ENCODE results near the gene TBCD.
A peak's percentile ranks its signal among the peaks of the same experiment; 100 is the strongest.

TBCD gene

DNA sequence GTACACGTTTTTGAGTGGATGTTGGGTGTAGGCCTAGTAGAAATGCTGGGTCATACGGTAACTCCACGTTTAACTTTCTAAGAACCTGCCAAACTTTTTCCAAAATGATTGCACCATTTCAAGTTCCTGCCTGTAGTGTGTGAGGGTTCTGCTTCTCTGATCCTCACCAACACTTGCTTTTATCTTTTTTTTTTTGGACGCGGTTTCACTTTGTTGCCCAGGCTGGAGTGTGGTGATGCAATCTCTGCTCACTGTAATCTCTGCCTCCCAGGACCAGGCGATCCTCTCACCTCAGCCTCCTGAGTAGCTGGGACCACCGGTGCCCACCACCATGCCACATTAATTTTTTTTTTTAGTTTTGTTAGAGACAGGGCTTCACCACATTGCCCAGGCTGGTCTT, 64.5 kb downstream of the TBCD start:
- intact Hi-C loops (cut with DNase I): no loop called here

DNA sequence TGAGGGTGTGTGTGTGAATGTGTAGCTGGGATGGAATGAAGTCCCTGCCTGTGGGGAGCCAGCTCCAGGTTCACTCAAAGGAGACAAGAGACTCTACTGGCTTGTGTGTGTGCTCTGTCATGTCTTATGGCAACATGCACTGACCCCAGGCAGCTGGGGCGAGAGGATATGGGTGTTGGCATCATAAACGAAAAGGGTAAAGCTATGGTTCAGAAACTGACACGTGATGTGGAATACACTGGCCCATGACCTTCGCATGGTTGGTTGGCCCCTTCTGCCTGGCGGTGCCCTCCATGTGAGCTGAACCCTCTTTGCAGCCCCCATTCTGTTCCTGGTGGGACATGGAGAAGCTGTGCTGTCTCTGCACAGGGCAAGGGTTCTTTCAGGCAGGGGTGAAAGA, 66.1 kb downstream of the TBCD start:
- intact Hi-C loops (cut with DNase I): no loop called here
- no peak for DNase-seq

More for the DNA sequence above, 64.5 kb downstream of the TBCD start:
- DNase-seq: no peak

DNA sequence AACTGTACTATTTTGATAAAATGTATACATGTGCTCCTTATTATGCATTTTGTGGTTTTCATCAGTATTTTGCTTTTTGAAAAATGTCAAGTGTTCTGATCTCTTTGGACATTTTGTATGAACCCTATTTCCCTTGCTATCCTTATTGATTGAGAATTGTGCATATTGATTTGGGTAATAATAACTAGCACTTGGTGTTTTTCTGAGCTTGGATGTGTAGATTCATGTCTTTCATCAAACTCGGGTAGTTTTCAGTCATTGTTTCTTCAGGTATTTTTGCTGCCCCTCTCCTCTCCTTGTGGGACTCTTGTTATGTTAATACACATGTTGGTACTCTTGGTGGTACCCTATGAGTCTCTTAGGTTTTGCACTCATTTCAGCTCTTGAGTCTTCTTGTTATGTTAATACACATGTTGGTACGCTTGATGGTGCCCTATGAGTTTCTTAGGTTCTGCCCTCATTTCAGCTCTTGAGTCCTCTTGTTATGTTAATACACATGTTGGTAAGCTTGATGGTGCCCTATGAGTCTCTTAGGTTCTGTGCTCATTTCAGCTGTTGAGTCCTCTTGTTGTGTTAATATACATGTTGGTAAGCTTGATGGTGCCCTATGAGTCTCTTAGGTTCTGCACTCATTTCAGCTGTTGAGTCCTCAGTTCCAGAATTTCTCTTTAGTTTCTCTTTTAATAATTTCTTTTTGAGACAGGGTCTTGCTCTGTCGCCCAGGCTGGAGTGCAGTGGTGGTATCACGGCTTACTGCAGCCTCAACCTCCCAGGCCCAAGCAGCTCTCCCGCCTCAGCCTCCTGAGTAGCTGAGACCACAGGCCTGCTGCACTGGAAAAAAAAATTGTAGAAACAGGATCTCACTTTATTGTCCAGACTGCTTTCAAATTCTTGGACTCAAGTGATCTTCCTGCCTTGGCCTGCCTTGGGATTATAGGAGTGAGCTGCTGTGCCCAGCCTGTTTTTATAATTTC, 68.7 kb downstream of the TBCD start:
- no peak for DNase-seq
- intact Hi-C loops (cut with DNase I): no loop called here

DNA sequence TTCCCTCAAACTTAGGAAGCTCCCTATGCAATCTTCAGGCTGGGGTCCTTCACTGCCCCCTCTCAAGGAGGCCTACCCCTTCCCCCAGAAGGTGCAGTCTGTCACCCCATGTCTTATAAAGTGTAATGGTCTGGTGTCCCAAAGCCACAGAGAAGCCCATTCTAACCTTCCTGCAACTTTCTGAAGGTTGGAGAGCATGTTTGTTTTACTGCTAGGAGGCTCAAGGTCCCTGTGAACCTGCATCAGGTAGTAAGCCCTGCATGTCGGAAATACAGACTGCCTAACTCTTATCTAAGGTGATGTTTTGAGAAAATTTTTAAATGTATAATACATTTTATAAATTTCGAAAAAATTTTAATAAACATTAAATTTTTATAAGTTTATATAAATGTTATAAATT, 69.7 kb downstream of the TBCD start:
- no peak for DNase-seq
- intact Hi-C loops (cut with DNase I): no loop called here

DNA sequence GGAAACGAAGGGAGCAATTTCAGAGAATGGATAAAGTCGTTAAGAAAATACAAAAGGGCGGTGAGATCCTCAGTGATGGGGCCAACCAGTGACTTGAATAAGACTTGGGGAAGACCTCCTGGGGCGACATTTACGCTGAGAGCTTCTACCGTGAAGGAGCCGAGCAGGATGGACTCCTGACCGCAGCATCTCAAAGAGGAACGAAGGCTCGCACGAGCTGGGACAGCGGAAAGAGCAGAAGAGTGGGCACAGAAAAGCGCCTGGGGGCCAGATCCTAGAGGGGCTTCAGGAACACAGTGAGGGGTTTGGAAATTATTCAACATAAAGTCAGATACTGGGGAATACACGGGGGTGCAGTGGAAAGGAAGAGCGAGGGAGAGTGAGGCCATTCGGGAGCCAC, 70.4 kb downstream of the TBCD start:
- intact Hi-C loops (cut with DNase I): no loop called here
- no peak for DNase-seq

DNA sequence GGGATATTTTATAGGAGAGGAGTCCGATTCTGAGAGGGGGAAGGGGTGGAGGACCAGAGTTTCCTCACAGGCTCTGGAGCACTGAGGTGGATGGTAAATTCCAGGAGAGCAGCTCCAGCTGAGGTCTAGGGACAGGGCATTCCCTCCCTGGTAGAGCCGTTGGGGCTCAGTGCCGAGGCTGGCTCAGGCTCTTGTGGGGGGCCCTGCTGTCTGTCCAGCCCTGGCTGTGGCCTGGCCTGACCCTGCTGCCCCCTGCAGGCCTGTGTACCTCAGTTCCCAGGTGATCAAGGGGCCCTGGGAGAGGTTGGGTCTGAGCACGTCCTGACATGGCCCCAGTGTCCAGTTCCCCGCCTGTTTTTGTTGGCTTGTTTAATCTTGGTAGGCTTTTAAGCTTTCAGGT, 71.1 kb downstream of the TBCD start:
- intact Hi-C loops (cut with DNase I): no loop called here
- DNase-seq: no peak

DNA sequence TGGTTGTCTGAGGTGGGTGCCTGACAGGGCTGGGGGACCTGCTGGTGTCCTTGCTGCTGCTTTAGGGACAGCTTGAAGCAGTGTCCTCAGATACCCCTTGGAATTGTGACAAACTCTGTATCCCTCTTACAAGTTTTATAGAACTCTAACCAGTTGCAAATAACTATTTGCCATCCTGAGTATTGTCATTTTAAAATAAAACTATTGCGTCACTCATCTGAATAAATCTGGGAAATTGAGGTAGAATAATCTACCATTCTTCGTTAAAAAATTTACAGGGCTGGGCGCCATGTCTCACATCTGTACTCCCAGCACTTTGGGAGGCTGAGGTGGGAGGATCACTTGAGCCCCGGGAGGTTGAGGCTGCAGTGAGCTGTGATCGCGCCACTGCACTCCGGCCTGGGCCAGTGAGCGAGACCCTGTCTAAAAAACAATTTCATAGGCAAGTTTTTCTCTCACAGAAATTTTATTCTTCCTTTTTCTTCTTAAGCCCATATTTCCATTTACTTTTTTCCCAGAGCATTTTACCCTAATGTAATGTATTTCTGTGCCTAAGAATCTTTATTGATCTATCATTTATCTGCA, 73.8 kb downstream of the TBCD start:
- DNase-seq: no peak
- intact Hi-C loops (cut with DNase I): no loop called here

DNA sequence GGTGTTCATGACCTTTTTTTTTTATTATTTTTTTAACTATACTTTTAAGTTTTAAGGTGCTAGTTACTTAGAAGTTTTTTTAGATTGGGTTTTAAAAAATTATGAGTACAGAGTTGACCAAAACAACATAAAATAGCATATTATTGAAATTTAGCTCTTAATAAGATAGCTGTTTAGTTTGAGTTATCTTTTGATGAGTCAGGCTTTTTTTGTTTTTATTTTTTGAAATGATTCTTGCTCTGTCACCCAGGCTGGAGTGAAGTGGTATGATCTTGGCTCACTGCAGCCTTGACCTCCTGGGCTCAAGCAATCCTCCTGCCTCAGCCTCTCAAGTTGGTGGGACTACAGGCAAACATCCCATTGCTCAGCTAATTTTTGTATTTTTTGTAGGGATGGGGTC, 74.3 kb downstream of the TBCD start:
- DNase-seq: no peak

DNA sequence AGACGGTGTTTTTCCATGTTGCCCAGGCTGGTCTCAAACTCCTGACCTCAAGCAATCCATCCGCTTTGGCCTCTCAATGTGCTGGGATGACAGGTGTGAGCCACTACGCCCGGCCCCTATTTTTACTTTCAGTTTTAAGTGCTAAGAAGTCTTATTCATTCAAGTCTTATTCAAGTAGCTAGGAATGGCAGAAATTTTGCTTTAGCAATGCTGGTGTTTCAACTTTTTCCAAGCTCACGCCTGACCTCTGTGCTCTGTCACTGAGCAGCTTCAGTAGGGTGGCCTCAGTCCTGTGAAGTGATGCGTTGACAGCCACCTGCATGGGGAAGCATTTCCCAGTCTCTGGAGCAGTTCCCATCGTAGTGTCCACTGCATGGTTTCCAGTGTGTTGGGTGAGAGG, 75.1 kb downstream of the TBCD start:
- intact Hi-C loops (cut with DNase I): no loop called here
- no peak for DNase-seq

More for the DNA sequence above, 74.3 kb downstream of the TBCD start:
- intact Hi-C loops (cut with DNase I): no loop called here

DNA sequence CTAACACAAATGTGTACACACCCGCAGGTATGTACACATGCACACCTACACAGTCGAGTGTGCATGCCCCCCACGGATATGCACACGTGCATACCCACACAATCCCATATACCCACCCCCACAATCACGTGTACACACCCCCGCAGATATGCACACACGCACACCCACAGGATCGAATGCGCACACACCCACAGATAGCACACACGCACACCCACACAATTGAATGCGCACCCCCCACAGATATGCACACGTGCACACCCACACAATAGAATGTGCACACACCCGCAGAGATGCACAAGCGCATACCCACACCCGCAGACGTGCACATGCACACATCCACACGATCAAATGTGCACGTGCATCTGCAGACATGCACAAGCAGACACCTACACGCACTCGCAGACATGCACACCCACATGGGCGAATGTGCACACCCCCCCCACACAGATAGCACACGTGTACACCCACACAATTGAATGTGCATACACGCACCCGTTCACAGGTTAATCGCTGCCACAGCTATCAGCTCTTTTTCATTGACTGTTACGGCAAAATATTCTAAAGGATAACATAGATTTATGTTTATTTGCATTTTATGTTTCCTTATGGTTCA, 77.1 kb downstream of the TBCD start:
- intact Hi-C loops (cut with DNase I): no loop called here
- DNase-seq: no peak

DNA sequence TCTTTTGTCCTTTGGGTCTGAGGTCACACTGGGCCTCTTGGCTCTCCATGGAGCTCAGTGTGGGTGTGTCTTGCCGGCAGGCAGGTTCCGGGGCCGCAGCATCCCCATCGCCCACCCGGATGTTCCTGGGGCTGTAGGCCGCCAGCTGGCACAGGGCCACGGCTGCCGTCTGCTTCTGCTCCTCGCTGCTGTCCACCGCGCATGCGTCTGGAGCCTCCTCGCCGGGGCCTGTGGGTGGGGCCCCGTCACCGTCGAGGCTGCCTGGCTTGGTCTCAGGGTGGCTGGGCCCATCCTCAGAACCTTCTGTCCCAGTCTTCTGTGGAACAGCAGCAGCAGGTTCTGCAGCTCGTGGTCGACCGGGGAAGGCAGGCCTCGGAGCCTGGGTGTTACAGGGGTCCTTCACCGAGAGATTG, 78.4 kb downstream of the TBCD start:
- peak in 25 of 42 donors; percentile 17 to 65 (median 36) for DNase-seq
- intact Hi-C loops (cut with DNase I): no loop called here

DNA sequence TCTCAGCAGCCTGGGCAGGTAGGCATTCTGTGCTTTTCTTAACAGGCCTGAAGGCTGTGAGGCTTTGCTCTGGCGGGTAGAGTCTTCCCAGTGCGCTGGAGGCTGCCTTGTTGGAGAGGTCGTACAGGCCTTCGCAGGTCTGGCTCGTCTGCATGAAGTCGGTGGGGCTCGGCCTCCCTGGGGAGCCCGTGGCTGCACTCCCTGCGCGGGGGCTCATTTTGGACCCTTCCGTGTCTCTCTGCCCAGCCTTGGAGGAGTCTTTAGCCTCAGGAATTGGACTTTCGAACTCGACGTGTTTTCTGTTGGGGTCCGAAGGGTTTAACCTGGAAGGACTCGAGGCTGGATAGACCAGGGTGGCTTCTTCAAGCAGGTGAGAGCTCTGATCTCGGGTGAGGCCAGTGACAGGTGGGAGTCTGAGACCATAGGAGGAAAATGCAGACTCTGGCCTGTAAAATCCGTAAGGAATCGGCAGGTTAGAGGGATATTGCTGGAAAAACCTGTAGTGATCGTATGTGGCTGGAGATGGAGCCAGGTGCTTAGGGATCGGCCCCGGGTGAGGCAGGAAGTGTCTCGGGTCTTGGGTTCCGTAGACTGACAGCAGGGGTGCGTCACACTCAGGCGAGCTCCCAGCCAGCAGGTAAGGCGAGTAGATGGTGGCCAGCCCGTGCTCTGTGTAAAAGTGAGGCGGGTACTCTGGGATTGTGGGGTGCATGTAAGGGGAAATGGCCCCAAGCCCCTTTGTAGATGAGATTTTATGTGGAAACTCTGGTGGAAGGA, 79.4 kb downstream of the TBCD start:
- no peak for DNase-seq
- intact Hi-C loops (cut with DNase I): no loop called here

DNA sequence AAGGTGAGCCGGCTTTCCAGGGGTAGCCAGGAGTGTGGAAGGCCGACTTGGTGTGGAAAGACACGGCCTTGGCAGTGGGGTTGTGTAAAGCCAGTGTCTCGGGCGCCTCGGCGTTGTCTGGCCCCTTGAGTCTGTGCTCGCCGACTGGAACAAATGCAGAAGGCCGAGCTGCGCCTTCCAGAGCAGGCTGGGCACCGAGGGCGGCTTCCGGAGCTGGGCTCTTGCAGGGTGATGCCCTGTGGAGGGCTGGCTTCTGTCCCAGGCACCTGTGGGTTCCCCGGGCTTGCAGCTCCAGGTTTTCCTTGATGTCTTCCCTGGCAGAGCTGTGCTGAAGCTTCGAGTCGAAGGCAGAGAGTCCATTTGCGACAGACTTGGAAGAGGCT, 79.9 kb downstream of the TBCD start:
- intact Hi-C loops (cut with DNase I): no loop called here
- no peak for DNase-seq

DNA sequence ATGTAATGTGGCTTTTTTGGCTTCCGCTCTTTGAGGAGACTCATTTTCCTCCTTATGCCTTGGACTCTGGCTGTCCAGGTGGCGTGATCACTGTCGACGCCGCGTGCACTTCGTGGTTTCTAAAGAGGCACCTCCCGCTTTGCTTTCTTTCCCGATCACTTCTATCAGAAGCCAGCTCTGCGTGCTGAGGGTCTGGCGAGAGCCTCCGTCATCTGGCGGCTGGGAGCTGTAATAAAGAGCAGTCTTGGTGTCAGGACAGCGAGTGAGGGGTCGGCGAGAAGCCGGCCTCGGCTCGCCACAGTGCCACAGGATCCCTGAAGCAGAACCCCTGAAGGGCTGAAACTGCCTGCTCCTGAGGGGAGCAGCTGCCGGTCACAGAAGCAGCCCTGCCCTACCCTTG, 80.5 kb downstream of the TBCD start:
- intact Hi-C loops (cut with DNase I): no loop called here

DNA sequence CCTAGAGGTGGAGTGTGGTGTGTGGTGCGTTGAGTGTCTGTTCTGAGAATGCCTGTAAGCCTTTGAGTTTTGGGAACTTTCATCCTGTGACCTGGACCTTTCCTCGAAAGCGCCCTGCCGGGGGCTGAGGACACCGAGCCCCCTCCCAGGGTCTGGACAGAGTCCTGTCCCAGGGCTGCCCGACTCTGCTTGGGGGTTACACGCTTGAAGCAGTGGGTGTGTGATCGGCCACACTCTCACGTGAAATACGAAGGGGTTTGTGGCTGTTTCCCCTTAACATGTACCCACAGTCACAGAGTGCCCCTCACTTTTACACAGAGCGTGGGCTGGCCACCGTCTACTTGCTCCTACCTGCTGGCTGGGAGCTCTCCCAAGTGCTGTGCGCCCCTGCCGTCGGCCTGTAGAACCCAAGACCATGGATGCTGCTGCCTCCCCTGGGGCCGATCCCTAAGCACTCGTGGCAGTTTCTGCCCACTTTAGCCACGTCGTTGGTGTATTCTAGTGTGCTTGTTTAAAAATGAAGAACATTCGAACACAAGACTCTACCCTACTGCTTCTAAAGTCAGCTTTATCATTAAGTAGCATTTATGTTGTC, 81.1 kb downstream of the TBCD start:
- no peak for DNase-seq
- intact Hi-C loops (cut with DNase I): no loop called here

More for the DNA sequence above, 80.5 kb downstream of the TBCD start:
- DNase-seq: no peak

DNA sequence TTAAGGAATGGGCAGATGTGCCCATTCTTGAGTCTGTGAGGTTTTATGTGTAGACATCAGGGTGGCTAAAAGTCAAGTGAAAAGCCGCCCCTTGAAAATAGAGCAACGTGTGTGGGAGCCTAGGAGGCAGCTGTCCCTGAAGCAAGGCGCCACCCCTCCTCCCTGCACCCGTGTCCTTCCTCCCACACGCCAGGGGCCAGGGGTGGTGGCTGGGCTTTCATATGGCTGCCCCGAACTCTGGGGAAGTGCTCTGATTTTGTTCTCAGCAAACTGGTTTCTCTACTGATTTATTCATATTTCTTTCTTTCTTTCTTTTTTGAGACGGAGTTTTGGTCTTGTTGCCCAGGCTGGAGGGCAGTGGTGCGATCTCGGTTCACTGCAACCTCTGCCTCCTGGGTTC, 83.3 kb downstream of the TBCD start:
- intact Hi-C loops (cut with DNase I): no loop called here
- DNase-seq: no peak

DNA sequence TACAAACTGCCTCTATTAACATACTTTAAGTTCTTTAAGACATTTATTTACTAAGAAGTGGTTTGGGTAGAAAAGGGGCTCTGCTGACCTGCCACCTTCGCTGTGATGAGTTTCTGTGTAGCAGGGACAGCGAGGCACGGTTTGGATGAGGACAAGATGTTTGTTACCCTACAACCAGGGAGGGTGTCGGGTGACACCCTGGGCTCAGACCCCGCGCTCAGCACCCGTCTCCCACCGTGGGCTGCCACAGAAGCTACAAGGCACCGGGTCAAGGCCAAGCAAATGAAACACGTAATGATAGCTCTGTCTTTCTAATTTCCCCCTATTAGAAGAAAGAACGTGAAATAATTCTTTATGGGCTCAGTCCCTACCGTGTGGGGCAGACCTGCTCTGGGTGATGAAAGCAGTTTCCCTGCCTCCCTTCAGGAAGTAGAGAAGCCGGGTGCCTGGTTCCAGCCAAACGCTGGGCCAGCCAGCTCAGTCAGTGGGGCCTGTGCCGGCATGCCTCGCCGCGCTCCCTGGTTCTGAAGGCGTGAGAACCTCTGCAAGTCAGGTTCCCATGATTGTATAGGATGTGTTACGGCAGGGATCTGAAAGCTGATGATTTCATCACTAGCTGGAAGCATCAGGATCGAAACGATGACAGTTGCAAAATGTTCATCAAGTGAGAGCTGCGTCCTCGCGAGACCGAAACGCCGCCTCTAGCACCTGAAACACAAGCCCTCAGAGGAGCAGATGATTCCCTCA, 84.1 kb downstream of the TBCD start:
- intact Hi-C loops (cut with DNase I): no loop called here
- no peak for DNase-seq

DNA sequence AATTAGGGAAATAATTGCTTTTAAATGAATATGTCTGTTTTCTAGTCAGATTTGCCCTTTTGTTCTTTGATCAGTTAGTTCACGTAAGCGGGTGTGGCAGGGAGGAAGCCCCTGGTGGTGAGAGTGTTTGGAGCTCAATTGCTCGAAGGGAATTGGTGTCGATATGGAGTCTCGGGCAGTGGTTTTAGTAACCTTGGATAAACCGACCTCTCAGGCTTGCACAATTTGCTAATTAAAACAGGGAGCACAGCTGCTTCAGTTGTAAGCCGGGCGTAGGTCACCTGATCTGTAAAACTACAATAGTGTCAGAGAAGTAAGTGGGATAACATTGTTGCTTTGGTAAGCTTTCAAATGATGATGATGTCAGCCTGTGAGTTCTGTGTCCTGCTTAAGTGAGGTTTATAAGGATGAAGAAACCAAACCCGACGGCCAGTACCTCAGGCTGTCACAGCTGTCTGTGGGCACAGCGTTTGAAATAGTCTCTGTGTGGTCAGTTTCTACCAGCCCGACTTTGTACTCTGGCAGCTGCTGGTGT, 85.0 kb downstream of the TBCD start:
- no peak for DNase-seq
- intact Hi-C loops (cut with DNase I): no loop called here
